ENCODE results near the gene DNAH9.

DNAH9 gene

DNA sequence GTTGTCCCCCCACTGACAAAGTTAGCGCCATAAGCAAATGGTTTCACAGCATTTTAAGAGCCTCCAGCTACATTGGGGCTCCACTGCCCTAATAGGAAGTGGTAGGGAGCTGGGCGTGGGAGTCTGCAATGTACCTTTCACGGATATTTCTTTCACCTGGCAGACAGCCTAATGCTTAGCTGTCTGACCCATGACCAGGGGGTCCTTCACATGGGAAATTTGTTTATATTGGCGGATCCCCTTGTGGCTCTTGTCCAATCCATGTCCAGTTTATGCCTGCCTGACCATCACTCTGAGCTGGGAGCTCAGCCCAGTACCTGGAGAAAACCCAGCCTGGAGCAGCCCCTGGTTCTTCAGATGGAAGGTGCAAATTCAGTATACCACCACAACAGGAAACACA is 254.0 kb downstream of the DNAH9 start:
- TF ChIP-seq EZH2 (IDR thresholded peaks at IDR 0.05; ENCODE audit: borderline replicate concordance, low read depth, low read length, severe bottlenecking) (no peak), CTCF (IDR thresholded peaks at IDR 0.05; ENCODE audit: borderline replicate concordance, extremely low read depth, low read length, poor library complexity, severe bottlenecking) (no peak)
- H3K36me3 ChIP-seq (ENCODE audit: insufficient read depth, low read length), result no peaks in the 10 kb centered on the region
- no peak for ATAC-seq (ENCODE audit: insufficient read depth, low read depth)
- DNase-seq, result no peak
- no peaks in the 10 kb centered on the region for H3K79me2 ChIP-seq (ENCODE audit: insufficient read depth, low read length)
- H2AFZ ChIP-seq (ENCODE audit: low read depth, low read length), result no peak overlapping the region
- H3K4me3 ChIP-seq (ENCODE audit: low read depth in 1 of 2, low read length in 2 of 2), result no peak overlapping the region
- no peak overlapping the region for H3K27ac ChIP-seq (ENCODE audit: low read length)
- no peak overlapping the region for H3K4me2 ChIP-seq (ENCODE audit: insufficient read depth, low read length)
- H3K4me1 ChIP-seq (ENCODE audit: insufficient read depth, low read length), result no peaks in the 10 kb centered on the region
- H3K9me3 ChIP-seq (ENCODE audit: insufficient read depth, low read length, severe bottlenecking), result no peaks in the 10 kb centered on the region
- H3K27me3 ChIP-seq (ENCODE audit: insufficient read depth, low read length, poor library complexity), result no peaks in the 10 kb centered on the region
- no peak overlapping the region for H3K9ac ChIP-seq (ENCODE audit: low read depth, low read length)
- no peaks in the 10 kb centered on the region for H4K20me1 ChIP-seq (ENCODE audit: insufficient read depth, low read length)

DNA sequence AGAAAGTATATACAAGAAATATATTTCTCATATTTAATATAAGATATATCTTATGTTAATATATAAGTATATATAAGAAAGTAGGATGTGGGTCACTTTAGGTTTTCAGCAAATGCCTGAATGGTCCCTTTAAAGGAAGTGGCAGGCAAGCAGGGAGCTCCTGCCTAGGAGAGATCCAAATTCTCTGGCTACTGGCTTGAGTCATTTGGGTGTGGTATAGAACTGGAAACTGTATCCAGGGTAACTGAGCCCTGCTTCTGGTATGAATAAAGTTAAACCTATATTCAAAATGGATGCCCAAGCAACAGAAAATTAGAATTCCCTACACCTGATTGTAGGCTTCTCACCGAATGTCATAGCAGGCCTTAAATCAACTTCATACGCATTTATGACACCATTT is 254.6 kb downstream of the DNAH9 start:
- DNase-seq, result no peak
- no peak overlapping the region for H2AFZ ChIP-seq (ENCODE audit: low read depth, low read length)
- H3K4me1 ChIP-seq (ENCODE audit: insufficient read depth, low read length), result no peaks in the 10 kb centered on the region
- no peaks in the 10 kb centered on the region for H3K27me3 ChIP-seq (ENCODE audit: insufficient read depth, low read length, poor library complexity)
- no peaks in the 10 kb centered on the region for H3K79me2 ChIP-seq (ENCODE audit: insufficient read depth, low read length)
- H3K4me3 ChIP-seq (ENCODE audit: low read depth in 1 of 2, low read length in 2 of 2), result no peak overlapping the region
- H3K4me2 ChIP-seq (ENCODE audit: insufficient read depth, low read length), result no peak overlapping the region
- H3K9me3 ChIP-seq (ENCODE audit: insufficient read depth, low read length, severe bottlenecking), result no peaks in the 10 kb centered on the region
- no peak for ATAC-seq (ENCODE audit: insufficient read depth, low read depth)
- H3K9ac ChIP-seq (ENCODE audit: low read depth, low read length), result no peak overlapping the region
- no peaks in the 10 kb centered on the region for H3K36me3 ChIP-seq (ENCODE audit: insufficient read depth, low read length)
- no peaks in the 10 kb centered on the region for H4K20me1 ChIP-seq (ENCODE audit: insufficient read depth, low read length)
- H3K27ac ChIP-seq (ENCODE audit: low read length), result no peak overlapping the region
- no peak for TF ChIP-seq EZH2 (IDR thresholded peaks at IDR 0.05; ENCODE audit: borderline replicate concordance, low read depth, low read length, severe bottlenecking)
- no peak for TF ChIP-seq CTCF (IDR thresholded peaks at IDR 0.05; ENCODE audit: borderline replicate concordance, extremely low read depth, low read length, poor library complexity, severe bottlenecking)

GRCh38 chr17:11853321-11854151 is 255.3 kb downstream of the DNAH9 start:
- Histone ChIP-seq H3K27ac (ENCODE audit: low read length) (no peak overlapping the region), H3K79me2 (ENCODE audit: insufficient read depth, low read length) (no peaks in the 10 kb centered on the region), H3K9me3 (ENCODE audit: insufficient read depth, low read length, severe bottlenecking) (no peaks in the 10 kb centered on the region), H3K27me3 (ENCODE audit: insufficient read depth, low read length, poor library complexity) (no peaks in the 10 kb centered on the region), H3K4me2 (ENCODE audit: insufficient read depth, low read length) (no peak overlapping the region), H4K20me1 (ENCODE audit: insufficient read depth, low read length) (no peaks in the 10 kb centered on the region), H2AFZ (ENCODE audit: low read depth, low read length) (no peak overlapping the region), H3K9ac (ENCODE audit: low read depth, low read length) (no peak overlapping the region), H3K4me1 (ENCODE audit: insufficient read depth, low read length) (no peaks in the 10 kb centered on the region), H3K36me3 (ENCODE audit: insufficient read depth, low read length) (no peaks in the 10 kb centered on the region), H3K4me3 (ENCODE audit: low read depth in 1 of 2, low read length in 2 of 2) (no peak overlapping the region)
- DNase-seq (no peak), ATAC-seq (ENCODE audit: insufficient read depth, low read depth) (no peak)
- TF ChIP-seq EZH2 (IDR thresholded peaks at IDR 0.05; ENCODE audit: borderline replicate concordance, low read depth, low read length, severe bottlenecking), result no peak
- no peak for TF ChIP-seq CTCF (IDR thresholded peaks at IDR 0.05; ENCODE audit: borderline replicate concordance, extremely low read depth, low read length, poor library complexity, severe bottlenecking)

All from DND-41 (cell line).